Thoracic aorta (tissue), 2 donors: ENCODE data around the gene SPINT1. TPM values are rescaled to one million over a fixed set of nuclear protein-coding genes. Genes with fewer than 3 reads are reported as not detected.

ENCODE experiments used
- ATAC-seq: fragments of 150-250 bp; one replicate; pipeline ENCODE4 v1.8.0; 2017; ENCODE audit warnings: low read depth; ENCODE audit not compliant: insufficient number of reproducible peaks, low FRiP score
- DNase-seq: peaks from one replicate; pipeline ENCODE4 v3.0.0-alpha.2; 2020; ENCODE audit warnings: low spot score
- H3K27ac ChIP-seq, 2 donors: fragments of 200-600 bp; sonication (generic); 1 replicate in 1 of 2; 2 replicates in 1 of 2; pipeline ENCODE4 v1.5.1; 2016; ENCODE audit warnings: mild to moderate bottlenecking in 2 of 2, moderate library complexity in 2 of 2
- H3K27me3 ChIP-seq: fragments of 200-600 bp; sonication (generic); replicated peaks from 2 replicates; pipeline ENCODE4 v1.6.0; 2016; ENCODE audit warnings: mild to moderate bottlenecking; ENCODE audit not compliant: insufficient read depth
- H3K36me3 ChIP-seq: fragments of 200-600 bp; sonication (generic); one replicate; pipeline ENCODE4 v1.5.1; 2016
- H3K4me1 ChIP-seq, 2 donors: fragments of 200-600 bp; sonication (generic); 1 replicate in 1 of 2; 2 replicates in 1 of 2; pipeline versions ENCODE4 v1.5.1 to v1.6.0; 2016; ENCODE audit warnings: low read depth in 2 of 2, mild to moderate bottlenecking in 1 of 2; ENCODE audit not compliant: control insufficient read depth in 1 of 2
- H3K4me3 ChIP-seq: fragments of 200-600 bp; sonication (generic); 2 replicates; pipeline ENCODE4 v1.5.1; 2016; ENCODE audit warnings: mild to moderate bottlenecking
- H3K9me3 ChIP-seq: fragments of 200-600 bp; sonication (generic); 2 replicates; pipeline ENCODE4 v1.5.1; 2016
- CTCF ChIP-seq: fragments of 200-600 bp; sonication (generic); IDR thresholded peaks from one replicate; pipeline ENCODE4 v1.5.1; 2019; ENCODE audit warnings: antibody characterized with exemption
- total RNA-seq, 2 donors: library from RNA; depleted of rRNA; stranded (reverse); fragments of >200 nt; gene quantifications; one replicate each; pipeline versions ENCODE4 v1.1.0 to v1.2.3, GENCODE V29; 2016

Gene SPINT1
- total RNA-seq, 2 donors from 2014 or later = 4.6 to 4.8 TPM

- H3K4me3 ChIP-seq = no peak overlapping the region
- H3K9me3 ChIP-seq = no peaks in the 10 kb centered on the region
- DNase-seq = no peak
These were observed 3.5 kb downstream of the SPINT1 start for GRCh38 chr15:40847223-40847961.

GRCh38 chr15:40850576-40851112 lies 6.8 kb downstream of the SPINT1 start:
- no peaks in the 10 kb centered on the region for H3K36me3 ChIP-seq
- no peak for ATAC-seq
- no peaks in the 10 kb centered on the region for H3K9me3 ChIP-seq
- no peak overlapping the region for H3K27ac ChIP-seq
- DNase-seq = no peak
- H3K4me1 ChIP-seq = no peaks in the 10 kb centered on the region
- no peak overlapping the region for H3K4me3 ChIP-seq
- no peak for TF ChIP-seq CTCF
- H3K27me3 ChIP-seq = peaks cover 2% of the 10 kb centered on the region

More at GRCh38 chr15:40847223-40847961, 3.5 kb downstream of the SPINT1 start:
- no peak for ATAC-seq
- Histone ChIP-seq H3K36me3 (no peaks in the 10 kb centered on the region), H3K27ac (no peak overlapping the region), H3K4me1 (peaks cover 14 to 23% of the 10 kb centered on the region in 2 donors), H3K27me3 (peaks cover 5% of the 10 kb centered on the region)
- no peak for TF ChIP-seq CTCF

GRCh38 chr15:40852529-40852928 lies 8.7 kb downstream of the SPINT1 start:
- H3K4me1 ChIP-seq = no peaks in the 10 kb centered on the region
- no peak for ATAC-seq
- no peak for DNase-seq
- no peak overlapping the region for H3K4me3 ChIP-seq
- no peaks in the 10 kb centered on the region for H3K27me3 ChIP-seq
- H3K36me3 ChIP-seq = no peaks in the 10 kb centered on the region
- H3K27ac ChIP-seq = no peak overlapping the region
- H3K9me3 ChIP-seq = no peaks in the 10 kb centered on the region
- no peak for TF ChIP-seq CTCF

GRCh38 chr15:40853241-40853890 lies 9.5 kb downstream of the SPINT1 start:
- Histone ChIP-seq H3K27me3 (no peaks in the 10 kb centered on the region), H3K36me3 (no peaks in the 10 kb centered on the region), H3K9me3 (no peaks in the 10 kb centered on the region), H3K4me3 (no peak overlapping the region), H3K27ac (no peak overlapping the region), H3K4me1 (no peaks in the 10 kb centered on the region)
- DNase-seq = no peak
- no peak for ATAC-seq
- TF ChIP-seq CTCF = no peak

- no peak for TF ChIP-seq CTCF
- Histone ChIP-seq H3K27me3 (no peaks in the 10 kb centered on the region), H3K27ac (no peak overlapping the region), H3K36me3 (no peaks in the 10 kb centered on the region), H3K4me3 (no peak overlapping the region), H3K9me3 (no peaks in the 10 kb centered on the region), H3K4me1 (no peaks in the 10 kb centered on the region)
- ATAC-seq (no peak), DNase-seq (no peak)
These were observed 10.3 kb downstream of the SPINT1 start for GRCh38 chr15:40854161-40854560.
